Astrocyte of the cerebellum (primary cell): ENCODE measurements around the gene CHIT1.
"Not testable (repeated sequence)": the region's sequence is repeated elsewhere in the genome, so short reads cannot be mapped to it uniquely, and the experiment has no call there.

ENCODE experiments used
- DNase-seq: peaks from one replicate; pipeline ENCODE4 v3.0.0-alpha.2; 2011; ENCODE audit warnings: low read depth
- H3K4me3 ChIP-seq: 2 replicates; pipeline ENCODE4 v1.5.1; 2011; ENCODE audit warnings: mild to moderate bottlenecking, low read depth, low read length, moderate library complexity
- in situ Hi-C: cut with HindIII; loops from 2 replicates; pipeline ENCODE4 v1.10.0; 2017; ENCODE audit warnings: low sequenced_read_pairs
- TF ChIP-seq, protein P1 (sequence below): IDR thresholded peaks from 2 replicates; pipeline ENCODE4 v1.5.1; 2012; ENCODE audit warnings: low read length, low read depth, moderate library complexity, mild to moderate bottlenecking; ENCODE audit errors: missing control alignments

Gene CHIT1

GRCh38 chr1:203271018-203271743, 41.7 kb upstream of the CHIT1 start:
- no peak for DNase-seq

DNA sequence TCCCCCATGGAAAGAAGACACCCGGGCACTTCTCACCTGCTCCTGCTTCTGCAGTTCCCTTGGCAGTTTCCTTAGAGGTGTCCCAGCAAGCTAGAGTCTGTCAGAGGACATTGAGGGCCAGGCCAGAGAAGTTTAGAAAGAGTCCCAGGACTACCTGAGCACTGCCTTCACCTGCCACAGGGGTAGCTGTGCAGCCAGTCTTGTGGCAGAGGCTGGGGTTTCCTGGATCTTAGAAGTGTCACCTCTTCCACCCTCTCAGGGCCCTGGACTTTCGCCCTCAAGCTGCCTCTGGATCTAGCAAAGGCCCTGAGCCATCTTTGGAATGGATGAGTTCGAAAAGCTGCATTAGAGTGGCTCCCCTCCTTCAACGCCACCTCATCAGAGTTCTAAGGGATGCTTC, 41.0 kb upstream of the CHIT1 start:
- TF ChIP-seq, protein P1, sequence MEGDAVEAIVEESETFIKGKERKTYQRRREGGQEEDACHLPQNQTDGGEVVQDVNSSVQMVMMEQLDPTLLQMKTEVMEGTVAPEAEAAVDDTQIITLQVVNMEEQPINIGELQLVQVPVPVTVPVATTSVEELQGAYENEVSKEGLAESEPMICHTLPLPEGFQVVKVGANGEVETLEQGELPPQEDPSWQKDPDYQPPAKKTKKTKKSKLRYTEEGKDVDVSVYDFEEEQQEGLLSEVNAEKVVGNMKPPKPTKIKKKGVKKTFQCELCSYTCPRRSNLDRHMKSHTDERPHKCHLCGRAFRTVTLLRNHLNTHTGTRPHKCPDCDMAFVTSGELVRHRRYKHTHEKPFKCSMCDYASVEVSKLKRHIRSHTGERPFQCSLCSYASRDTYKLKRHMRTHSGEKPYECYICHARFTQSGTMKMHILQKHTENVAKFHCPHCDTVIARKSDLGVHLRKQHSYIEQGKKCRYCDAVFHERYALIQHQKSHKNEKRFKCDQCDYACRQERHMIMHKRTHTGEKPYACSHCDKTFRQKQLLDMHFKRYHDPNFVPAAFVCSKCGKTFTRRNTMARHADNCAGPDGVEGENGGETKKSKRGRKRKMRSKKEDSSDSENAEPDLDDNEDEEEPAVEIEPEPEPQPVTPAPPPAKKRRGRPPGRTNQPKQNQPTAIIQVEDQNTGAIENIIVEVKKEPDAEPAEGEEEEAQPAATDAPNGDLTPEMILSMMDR: no peak
- H3K4me3 ChIP-seq: no peak overlapping the region
- no peak for DNase-seq
- in situ Hi-C loops: no loop called here

More at GRCh38 chr1:203271018-203271743, 41.7 kb upstream of the CHIT1 start:
- in situ Hi-C loops: no loop called here
- TF ChIP-seq, protein P1: no peak
- no peak overlapping the region for H3K4me3 ChIP-seq

DNA sequence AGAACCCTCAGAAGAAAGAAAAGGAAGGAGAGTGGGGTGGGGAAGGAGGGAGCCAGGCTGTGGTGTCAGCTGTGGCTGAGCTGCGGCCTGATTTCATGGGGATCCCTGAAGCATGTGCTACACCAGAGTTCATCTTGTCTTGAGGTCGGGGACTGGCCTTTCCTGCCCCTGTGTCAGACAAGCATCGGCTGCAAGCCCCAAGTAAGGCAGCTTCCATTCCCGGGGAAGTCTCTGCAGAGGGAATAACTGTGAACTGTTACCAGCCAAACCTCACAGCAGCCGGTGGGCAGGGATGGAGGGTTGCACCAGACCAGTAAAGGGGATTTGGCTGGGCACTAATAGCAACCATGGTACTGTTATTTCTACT, 40.2 kb upstream of the CHIT1 start:
- TF ChIP-seq, protein P1: no peak
- in situ Hi-C loops: loop anchor here (5.0 kb wide), 1 partner anchor 58 kb away; no protein-coding TSS in a partner anchor
- no peak overlapping the region for H3K4me3 ChIP-seq
- DNase-seq: no peak

DNA sequence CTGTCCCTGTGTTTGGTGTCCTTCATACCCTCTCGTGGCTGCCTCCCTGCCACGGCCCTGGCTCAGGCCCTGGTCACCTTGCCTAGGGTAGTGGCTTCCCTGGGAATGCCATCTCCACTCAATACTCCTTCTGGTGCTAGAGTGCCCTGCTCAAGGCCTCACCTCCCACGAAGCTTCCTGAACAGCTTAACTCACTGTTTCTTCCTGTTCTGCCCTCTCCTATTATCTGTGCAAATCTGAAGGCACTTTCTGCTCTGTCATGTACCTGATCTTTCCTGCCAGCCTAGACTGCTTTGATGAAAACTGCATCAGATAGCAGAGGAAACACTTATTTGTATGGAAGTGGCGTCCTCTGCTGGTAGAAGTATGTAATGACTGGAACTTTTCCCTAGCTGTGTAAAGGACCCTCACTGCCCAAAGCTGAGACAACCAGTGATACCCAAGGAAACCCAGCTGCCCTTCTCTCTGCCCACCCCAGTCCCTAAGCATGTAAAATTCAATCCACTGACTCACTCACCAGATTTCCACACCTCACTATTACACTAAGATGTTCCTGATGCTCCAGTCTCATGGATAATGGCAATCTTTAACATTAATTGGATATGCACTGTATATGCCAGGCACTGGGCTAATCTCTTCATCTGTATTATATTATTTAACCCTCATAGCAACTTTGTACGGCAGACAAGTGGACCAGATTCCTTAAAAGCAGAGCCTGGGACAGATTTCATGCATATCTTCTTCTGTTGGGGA, 39.6 kb upstream of the CHIT1 start:
- in situ Hi-C loops: loop anchor here (5.0 kb wide), 1 partner anchor 58 kb away; no protein-coding TSS in a partner anchor
- peak; percentile 55 for DNase-seq
- TF ChIP-seq, protein P1: peak; percentile 86
- H3K4me3 ChIP-seq: no peak overlapping the region

DNA sequence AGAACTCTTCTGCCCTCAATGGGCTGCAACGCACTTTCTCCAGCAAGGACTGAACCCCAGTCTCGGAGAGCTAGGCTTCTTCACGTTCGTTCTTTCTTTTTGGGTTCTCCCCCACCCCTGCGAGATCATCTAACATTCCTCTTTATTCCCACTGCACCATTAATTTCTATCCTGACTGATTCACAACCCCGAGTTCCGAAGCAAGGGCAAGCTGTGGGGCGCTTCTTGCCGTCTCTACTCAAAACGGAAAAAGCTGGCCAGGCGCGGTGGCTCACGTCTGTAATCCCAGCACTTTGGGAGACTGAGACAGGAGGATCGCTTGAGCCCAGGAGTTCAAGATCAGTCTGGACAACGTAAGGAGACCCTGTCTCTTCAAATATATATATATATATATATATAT, 38.4 kb upstream of the CHIT1 start:
- in situ Hi-C loops: loop anchor here (5.0 kb wide), 1 partner anchor 59 kb away; no protein-coding TSS in a partner anchor
- TF ChIP-seq, protein P1: no peak
- DNase-seq: no peak
- peak overlapping the region; percentile 48 for H3K4me3 ChIP-seq

DNA sequence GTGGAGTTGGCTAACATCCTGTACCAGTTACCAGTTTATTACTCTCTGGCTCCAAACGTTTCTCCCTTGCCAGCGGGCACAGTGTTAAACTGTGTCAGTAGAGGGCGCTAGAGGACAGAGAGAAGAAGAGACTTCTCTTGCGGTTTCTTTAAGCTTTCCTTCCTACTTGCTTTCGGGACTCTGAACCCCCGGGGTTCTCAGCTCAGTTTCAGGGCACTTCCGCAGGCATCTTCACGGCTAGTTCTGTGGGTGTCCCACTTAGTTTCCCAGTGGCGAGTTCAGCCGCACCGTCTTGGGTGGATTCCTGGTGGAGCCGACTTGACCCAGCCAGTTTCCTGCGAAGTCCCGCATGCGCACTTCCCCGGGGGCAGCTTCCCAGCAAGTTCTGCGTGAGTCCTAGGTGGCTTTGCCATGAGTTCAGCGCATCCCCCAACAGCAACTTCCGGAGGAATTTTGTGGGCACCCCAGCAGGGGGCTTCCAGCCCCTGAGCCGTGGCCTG, 37.9 kb upstream of the CHIT1 start:
- DNase-seq: peak; percentile 73
- TF ChIP-seq, protein P1: peak; percentile 97
- H3K4me3 ChIP-seq: peak overlapping the region; percentile 48
- in situ Hi-C loops: loop anchor here (5.0 kb wide), 1 partner anchor 60 kb away; no protein-coding TSS in a partner anchor

DNA sequence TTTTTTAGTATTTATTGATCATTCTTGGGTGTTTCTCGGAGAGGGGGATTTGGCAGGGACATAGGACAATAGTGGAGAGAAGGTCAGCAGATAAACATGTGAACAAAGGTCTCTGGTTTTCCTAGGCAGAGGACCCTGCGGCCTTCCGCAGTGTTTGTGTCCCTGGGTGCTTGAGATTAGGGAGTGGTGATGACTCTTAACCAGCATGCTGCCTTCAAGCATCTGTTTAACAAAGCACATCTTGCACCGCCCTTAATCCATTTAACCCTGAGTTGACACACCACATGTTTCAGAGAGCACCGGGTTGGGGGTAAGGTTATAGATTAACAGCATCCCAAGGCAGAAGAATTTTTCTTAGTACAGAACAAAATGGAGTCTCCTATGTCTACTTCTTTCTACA, 36.7 kb upstream of the CHIT1 start:
- in situ Hi-C loops: loop anchor here (5.0 kb wide), 1 partner anchor 61 kb away; no protein-coding TSS in a partner anchor
- DNase-seq, H3K4me3 ChIP-seq: not testable (repeated sequence)
